HL-60 (cell line): ENCODE results near the gene CHFR.

Source experiments
- DNase-seq, 2 experiments: peaks; one replicate each; pipeline ENCODE4 v3.0.0-alpha.2; 2010 to 2020; ENCODE audit warnings: low read depth in 1 of 2, low spot score in 1 of 2
- H3K27ac ChIP-seq: fragments of 250-450 bp; sonication (Bioruptor Pico); replicated peaks from 2 replicates; pipeline ENCODE4 v1.5.1; 2020; ENCODE audit warnings: mild to moderate bottlenecking, moderate library complexity
- H3K27me3 ChIP-seq: fragments of 250-450 bp; sonication (Bioruptor Pico); 2 replicates; pipeline ENCODE4 v1.5.1; 2021; ENCODE audit warnings: mild to moderate bottlenecking, moderate library complexity; ENCODE audit not compliant: insufficient read depth, poor library complexity, severe bottlenecking
- H3K4me3 ChIP-seq: replicated peaks from 2 replicates; pipeline ENCODE4 v1.5.1; 2011; ENCODE audit warnings: mild to moderate bottlenecking, control low read depth, low read length; ENCODE audit not compliant: insufficient read depth
- CTCF ChIP-seq: IDR thresholded peaks from one replicate; pipeline ENCODE4 v1.5.1; 2011; ENCODE audit warnings: low read length, control low read depth, inconsistent platforms; ENCODE audit not compliant: insufficient read depth
- GABPA ChIP-seq: IDR thresholded peaks from 2 replicates; pipeline ENCODE4 v1.6.1; 2012; ENCODE audit warnings: low read depth
- POLR2AphosphoS5 ChIP-seq: IDR thresholded peaks from 2 replicates; pipeline ENCODE4 v1.6.1; 2012; ENCODE audit warnings: low read depth
- REST ChIP-seq: IDR thresholded peaks from 2 replicates; pipeline ENCODE4 v1.6.1; 2012; ENCODE audit warnings: low read depth; ENCODE audit not compliant: insufficient replicate concordance
- SPI1 ChIP-seq: IDR thresholded peaks from 2 replicates; pipeline ENCODE4 v1.6.1; 2012; ENCODE audit warnings: low read depth, mild to moderate bottlenecking, borderline replicate concordance

The CHFR gene

GRCh38 chr12:132824053-132824452, 63.4 kb downstream of the CHFR start:
- DNase-seq, result no peak
- H3K27ac ChIP-seq, result no peak overlapping the region
- no peaks in the 10 kb centered on the region for H3K27me3 ChIP-seq
- no peak for TF ChIP-seq POLR2AphosphoS5
- no peak for TF ChIP-seq REST
- TF ChIP-seq GABPA, result no peak
- TF ChIP-seq CTCF, result no peak
- no peak for TF ChIP-seq SPI1
- no peak overlapping the region for H3K4me3 ChIP-seq

DNA sequence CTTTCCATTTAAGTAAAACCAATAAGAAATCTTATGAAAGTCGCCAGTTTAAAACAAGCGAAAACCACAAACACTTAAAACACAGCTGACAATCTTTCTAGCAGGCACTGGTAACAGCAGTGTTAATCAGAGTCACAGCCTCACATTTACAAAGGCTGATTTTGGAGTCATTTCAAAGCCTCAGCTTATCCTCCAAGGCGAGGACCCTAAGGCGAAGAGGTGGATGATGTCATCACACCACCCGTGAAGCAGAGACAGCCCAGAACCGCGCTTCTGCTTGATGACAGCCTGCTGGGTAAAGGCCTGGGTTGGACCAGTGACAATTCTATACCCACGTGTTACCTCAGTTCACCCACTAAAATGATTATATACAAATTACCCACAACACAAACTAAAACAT, 68.8 kb downstream of the CHFR start:
- H3K27me3 ChIP-seq, result no peaks in the 10 kb centered on the region
- H3K4me3 ChIP-seq, result no peak overlapping the region
- no peak for DNase-seq
- H3K27ac ChIP-seq, result no peak overlapping the region
- TF ChIP-seq SPI1 (no peak), POLR2AphosphoS5 (no peak), REST (no peak), GABPA (no peak), CTCF (no peak)

- Histone ChIP-seq H3K4me3 (no peak overlapping the region), H3K27me3 (no peaks in the 10 kb centered on the region), H3K27ac (no peak overlapping the region)
- TF ChIP-seq SPI1, result no peak
- TF ChIP-seq GABPA, result no peak
- TF ChIP-seq REST, result no peak
- DNase-seq, result no peak
Measured at GRCh38 chr12:132814232-132814631, 73.2 kb downstream of the CHFR start.

DNA sequence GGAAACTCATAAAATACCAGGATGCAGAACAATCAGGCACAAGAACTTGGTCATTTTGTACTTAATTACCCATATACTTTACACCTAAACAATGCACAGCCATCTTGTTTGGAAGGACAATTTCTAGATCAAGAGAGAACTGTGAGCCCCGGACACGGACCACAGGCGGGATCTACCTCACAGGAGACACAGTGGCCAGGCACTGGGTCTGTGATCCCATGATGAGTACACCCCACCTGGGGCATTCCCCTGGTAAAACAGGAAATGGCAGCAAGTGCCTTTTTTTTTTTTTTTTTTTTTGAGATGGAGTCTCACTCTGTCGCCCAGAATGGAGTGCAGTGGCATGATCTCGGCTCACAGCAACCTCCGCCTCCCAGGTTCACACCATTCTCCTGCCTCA, 74.0 kb downstream of the CHFR start:
- no peak overlapping the region for H3K27ac ChIP-seq
- H3K4me3 ChIP-seq, result no peak overlapping the region
- H3K27me3 ChIP-seq, result no peaks in the 10 kb centered on the region
- no peak for DNase-seq
- TF ChIP-seq POLR2AphosphoS5 (no peak), REST (no peak), GABPA (no peak)
